ENCODE results near the gene SMOC2.
"Not testable (repeated sequence)": the region's sequence is repeated elsewhere in the genome, so short reads cannot be mapped to it uniquely, and the experiment has no call there.

The SMOC2 gene

DNA sequence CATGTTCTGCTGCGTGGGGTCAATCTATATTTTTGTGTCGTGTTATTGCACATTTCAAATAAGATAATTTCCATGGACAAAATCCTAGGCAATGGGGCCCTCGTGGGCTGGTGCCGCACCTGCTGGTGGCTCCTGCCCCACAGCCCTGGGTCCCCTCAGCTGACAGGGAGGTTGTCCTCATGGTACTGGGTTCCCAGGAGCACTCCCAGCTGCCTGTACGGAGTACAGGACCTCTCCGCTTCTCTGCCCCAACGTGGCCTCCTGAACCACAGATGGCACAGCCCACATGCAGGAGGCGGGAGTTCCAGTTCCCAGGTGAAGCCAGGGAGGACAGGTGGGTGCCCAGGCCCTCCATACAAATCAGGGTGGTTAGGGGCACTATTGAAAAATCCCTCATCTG is 243.5 kb downstream of the SMOC2 start:
- Histone ChIP-seq H3K27ac (no peak overlapping the region), H3K4me3 (no peak overlapping the region)

DNA sequence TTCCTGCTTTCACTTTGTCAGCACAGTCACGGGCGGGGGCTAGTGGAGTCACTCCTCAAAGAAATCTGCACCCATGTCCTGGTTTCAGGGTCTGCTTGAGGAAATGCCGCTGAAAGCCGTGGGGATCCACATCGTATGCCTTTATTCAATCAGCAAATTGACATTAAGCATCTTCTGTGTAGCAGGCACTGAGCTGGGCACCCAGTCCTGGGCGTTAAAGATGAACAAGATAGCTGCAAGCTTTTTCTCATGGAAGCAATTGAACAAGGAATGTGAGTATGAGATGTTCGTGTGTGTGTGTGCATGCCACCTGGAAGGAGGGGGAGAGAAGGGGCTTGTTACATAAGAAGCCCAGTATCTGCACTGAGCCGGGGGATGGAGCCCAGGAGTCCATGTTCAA is 243.9 kb downstream of the SMOC2 start:
- Histone ChIP-seq H3K27ac (no peak overlapping the region), H3K4me3 (no peak overlapping the region)

DNA sequence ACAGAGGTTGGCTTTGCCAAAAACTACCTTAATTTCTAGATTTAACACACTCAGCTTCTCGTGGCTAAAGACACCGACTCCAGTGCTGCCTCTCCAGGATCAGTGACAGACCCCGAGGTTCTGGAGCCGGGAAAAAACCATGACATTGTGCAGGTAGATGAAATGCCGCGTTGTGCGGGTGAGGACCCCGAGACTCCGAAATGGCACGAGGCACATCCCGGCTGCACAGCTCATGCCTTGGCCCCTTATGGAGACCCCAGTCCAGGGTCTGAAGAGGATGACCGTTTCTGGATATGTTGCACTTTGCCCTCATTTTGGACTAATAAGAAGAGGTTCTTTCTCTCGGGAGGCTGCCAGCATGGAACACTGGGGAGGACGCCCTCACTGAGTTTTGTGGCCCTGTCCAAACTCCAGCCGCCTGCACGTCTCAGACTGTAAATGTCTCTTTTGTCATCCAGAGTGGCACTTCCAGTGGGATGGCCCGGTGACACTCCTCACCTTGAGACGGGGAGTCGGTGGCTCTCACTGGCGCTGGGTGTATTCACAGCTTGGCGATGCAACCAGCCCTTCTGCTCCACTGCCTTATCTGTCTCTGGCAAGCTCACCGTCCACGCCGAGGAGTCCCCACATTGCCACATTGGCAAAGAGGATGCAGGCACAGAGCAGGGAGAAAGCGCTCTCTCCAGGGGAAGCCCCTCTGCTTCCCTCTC is 245.2 kb downstream of the SMOC2 start:
- H3K27ac ChIP-seq = no peak overlapping the region

DNA sequence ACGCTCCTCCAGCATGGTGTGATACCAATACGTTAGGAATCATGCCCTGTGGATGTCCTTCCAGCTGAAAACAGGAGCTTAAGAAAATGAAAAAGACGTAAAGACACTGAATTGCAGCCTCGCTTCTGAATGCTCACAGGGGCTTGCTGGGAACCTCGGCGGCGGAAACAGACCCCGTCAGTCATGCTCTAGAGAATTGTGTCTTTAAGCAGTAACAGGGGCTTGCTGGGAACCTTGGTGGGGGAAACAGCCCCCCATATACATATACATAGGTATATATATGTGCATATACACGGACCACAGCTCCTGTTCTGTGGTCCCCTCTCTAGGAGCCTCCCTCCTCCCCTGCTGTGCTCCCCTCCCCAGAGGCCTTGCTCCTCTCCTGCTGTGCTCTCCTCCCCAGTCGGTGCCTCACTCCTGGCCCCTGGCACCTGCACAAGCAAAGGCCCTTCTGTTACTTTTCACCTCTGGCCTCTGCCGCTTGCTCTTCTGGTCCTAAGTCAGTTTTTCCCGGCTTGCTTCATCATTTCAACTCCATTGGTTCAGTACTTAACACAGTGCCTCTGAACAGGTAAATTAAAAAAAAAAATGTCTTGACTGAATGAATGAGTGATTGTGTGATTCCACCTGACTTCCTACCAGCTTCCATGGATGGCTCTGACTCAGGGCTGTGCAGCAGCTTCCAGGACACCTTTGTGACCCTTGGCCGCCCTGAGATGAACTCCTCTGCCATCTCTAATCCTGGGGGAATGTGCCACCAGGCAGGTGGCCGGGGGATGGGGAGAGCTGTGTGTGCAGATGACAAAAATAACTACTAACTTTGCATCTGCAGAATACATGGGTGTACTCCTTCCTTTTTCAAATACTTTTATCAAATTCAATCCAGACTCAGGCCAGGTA is 246.1 kb downstream of the SMOC2 start:
- no peak overlapping the region for H3K27ac ChIP-seq
- no peak overlapping the region for H3K4me3 ChIP-seq

More for the DNA sequence above, 245.2 kb downstream of the SMOC2 start:
- H3K4me3 ChIP-seq = no peak overlapping the region

DNA sequence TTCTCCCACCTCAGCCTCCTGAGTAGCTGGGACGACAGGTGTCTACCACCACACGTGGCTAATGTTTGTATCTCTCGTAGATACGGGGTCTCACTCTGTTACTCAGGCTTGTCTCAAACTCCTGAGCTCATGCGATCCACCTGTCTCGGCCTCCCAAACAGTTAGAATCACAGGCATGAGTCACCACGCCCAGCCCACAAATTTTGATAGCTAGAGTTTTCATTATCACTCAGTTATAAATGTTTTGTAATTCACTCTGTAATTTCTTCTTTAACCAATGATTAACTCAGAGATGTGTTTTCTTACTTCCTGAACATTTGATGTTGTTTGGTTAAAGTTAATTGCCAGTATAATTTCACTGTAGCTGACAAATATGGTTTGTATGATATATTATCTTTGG is 249.3 kb downstream of the SMOC2 start:
- no peak overlapping the region for H3K4me3 ChIP-seq
- no peak overlapping the region for H3K27ac ChIP-seq

DNA sequence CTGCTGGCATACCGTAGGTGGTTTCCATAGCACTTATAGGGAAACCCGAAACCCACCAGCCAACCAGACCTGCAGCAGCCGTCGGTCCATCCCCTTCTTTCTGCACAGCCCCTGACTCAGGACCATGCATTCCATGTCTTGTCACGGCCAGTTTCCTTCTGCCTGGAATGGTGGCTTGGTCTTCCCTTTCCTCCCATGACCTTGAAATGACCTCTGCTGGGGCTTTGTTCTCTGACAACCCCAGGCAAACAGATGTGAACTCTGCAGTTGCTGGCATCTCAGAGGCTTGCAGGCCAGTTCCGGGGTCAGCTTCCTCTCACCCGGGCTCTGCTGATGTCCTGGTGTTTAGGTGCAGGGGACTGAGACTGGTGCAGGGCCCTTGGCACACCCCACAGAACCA is 250.8 kb downstream of the SMOC2 start:
- Histone ChIP-seq H3K27ac (no peak overlapping the region), H3K4me3 (no peak overlapping the region)

DNA sequence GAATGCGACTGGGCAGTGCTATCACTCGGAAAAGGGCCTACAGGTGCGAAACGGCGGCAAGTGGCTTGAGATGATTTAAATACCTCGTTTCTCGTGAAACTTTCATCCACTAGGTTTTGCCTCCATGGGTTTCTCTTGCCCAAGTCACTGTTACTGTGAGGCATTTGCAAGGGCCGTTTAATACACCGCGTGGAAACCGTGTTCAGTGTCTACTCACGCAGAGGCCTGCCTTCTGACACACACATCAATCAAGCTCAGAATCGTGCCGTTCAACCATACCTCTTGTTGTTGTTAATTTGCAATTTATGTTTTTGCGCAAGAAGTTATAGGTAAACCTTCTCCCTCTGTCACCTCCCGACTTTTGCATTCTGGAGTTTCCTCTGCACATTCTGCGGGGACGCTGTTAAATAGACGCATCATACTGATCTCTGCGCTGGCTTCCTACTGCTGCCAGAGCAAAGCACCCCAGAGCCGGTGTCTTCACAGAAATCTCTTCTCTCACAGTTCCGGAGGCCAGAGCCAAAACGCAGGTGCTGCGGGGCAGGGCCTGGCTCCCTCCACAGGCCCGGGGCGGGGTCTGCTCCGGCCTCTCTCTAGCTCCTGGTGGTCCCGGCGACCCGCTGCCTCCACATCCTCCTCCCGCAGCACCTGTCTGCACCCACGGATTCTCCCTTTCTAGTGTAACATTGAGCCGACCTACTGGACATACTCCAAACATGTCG is 251.4 kb downstream of the SMOC2 start:
- H3K27ac ChIP-seq = no peak overlapping the region
- no peak overlapping the region for H3K4me3 ChIP-seq

DNA sequence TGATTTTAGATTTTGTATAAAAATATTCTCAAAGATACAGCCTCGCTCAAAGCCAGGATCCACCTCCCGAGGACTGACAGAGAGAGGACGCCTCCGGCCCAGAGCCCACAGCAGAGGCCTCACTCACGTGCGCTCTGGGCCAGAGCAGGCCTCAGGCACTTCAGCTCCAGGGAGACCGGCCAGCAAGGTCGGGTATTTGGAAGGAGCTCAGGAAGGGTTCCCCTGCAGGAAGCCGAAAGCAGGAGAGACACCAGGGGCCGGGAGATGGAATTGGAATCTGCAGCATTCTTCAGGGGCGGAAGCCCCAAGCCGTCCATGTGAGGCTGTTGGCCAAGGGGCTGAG is 251.9 kb downstream of the SMOC2 start:
- not testable (repeated sequence) for H3K4me3 ChIP-seq, H3K27ac ChIP-seq

DNA sequence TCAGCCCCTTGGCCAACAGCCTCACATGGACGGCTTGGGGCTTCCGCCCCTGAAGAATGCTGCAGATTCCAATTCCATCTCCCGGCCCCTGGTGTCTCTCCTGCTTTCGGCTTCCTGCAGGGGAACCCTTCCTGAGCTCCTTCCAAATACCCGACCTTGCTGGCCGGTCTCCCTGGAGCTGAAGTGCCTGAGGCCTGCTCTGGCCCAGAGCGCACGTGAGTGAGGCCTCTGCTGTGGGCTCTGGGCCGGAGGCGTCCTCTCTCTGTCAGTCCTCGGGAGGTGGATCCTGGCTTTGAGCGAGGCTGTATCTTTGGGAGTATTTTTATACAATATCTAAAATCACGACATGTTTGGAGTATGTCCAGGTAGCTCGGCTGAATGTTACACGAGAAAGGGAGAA is 253.8 kb downstream of the SMOC2 start:
- H3K27ac ChIP-seq, H3K4me3 ChIP-seq: not testable (repeated sequence)

DNA sequence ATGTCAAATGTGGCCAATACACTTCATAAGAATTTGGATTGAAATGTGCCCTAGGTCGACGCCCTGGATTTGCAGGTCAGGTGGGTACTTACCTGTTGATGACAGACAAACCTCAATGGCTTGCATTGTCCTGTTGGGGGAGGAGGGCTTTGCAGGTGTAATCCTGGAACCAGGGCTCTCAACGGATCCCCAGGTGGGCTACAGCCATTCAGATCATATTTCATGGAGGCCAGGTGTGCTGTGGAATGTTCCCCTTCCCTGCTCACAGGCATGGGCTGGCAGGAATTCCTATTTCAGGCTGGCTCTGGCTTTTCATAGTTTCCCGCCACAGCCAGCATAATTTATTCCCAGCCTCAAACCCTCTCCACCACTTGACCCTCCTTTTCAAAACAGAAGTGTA is 254.7 kb downstream of the SMOC2 start:
- no peak overlapping the region for H3K27ac ChIP-seq
- H3K4me3 ChIP-seq = no peak overlapping the region

DNA sequence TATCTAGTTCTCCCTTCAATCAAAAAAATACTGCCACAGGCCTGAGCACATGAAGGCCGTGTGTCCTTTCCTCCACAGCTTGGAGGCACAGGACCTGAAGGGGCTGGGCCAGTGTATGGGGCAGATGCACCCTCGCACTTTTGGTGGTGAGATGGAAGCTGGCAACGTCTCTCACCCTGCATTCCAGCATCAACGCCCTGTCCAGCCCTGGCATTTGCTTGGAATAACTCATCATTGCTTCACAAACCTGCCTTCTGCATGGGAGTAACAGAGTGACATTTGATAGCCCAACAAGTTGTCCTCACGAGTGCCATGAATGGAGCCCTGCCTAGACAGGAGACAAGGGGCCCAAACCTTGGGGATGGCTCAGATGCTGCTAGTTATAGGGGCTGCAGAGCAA is 257.9 kb downstream of the SMOC2 start:
- Histone ChIP-seq H3K27ac (no peak overlapping the region), H3K4me3 (no peak overlapping the region)

DNA sequence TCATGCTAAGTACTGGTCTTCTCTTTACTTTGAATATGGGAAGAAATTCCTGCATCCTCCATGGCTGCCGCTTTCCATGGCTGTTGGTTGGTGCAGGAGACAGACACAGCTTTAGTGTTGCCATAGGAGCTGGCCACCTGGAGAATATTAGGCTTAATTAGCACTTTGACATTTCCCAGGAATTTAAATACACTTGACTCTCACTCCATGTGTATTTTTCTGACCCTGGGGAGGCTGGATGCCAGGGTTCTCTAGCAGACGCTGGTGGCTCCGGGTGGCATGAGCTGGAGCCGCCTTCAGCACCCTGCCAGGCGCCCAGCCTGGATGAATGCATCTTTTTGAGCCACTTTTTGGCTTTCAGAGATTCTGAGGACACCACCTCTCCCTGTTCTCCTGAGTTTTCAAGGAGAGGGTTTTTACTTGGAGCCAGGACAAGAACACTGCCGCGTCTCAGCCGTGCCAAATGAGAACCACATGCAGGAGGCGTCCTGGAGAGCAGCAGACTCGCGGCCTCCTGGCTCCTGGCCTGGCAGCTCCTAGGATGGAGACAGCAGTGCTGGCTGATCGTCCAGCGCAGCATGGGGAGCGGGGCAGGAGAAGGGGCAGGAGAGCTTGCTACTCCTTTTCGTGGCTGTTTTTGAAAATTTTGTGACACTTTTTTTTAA is 258.8 kb downstream of the SMOC2 start:
- Histone ChIP-seq H3K27ac (no peak overlapping the region), H3K4me3 (no peak overlapping the region)

DNA sequence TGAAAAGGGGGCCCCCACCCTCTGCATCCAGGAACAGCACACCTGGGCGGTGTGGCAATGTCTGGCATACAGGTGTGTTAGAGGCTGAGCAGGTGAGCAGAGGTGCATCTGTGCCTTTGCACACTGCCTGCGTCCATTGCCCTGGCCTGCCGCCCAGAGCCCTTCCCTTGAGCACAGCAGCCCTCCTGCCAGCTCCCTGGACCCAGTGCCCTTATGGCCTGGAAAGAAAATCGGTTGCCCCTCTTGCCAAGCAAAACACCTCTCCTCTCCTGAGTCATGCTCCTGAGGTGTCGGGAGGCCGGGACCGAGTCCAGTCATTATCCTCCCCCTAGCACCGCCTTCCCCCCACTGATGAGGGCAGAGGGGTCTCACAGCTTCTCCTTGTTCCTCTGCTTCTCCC is 259.9 kb downstream of the SMOC2 start:
- H3K4me3 ChIP-seq = no peak overlapping the region
- H3K27ac ChIP-seq = no peak overlapping the region

DNA sequence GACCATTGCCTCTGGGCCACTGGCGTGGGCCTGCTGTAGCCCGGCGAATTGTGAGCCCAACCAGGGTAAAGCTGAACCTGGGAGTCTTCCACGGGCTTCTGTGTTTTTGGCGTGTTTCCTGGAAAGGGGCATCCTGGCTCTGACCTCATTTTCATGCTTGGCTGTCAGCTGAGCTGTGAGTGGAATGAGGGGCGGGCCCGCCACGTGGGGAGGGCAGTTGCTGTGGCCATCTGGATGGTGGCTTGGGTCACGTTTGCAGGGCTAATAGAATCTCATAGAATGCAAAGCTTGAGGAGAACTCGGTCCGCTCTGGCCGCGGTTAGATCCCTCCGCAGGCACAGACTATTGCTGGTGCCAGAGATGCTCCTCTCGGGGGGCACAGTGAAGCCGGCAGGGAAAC is 263.0 kb downstream of the SMOC2 start:
- no peak overlapping the region for H3K27ac ChIP-seq

DNA sequence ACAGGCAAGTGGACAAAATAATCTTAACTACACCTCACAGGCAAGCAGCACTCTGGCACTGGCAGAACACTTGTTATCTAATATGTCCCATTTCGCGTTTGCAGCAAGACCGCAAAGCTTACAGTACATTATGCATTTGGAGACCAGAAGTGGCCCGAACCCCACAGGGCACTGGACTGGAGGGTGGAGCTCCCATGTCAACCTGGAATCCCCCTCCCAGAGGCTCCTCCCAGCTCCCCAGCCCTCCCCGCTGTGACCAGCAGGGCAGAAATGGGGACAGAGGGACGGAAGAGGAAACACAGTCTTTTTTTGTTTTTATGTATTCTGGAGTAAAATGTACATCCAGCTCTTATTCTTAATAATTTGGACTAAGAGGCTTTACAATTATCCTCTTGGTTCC is 263.7 kb downstream of the SMOC2 start:
- Histone ChIP-seq H3K4me3 (no peak overlapping the region), H3K27ac (no peak overlapping the region)

More for the DNA sequence above, 263.0 kb downstream of the SMOC2 start:
- H3K4me3 ChIP-seq = no peak overlapping the region

DNA sequence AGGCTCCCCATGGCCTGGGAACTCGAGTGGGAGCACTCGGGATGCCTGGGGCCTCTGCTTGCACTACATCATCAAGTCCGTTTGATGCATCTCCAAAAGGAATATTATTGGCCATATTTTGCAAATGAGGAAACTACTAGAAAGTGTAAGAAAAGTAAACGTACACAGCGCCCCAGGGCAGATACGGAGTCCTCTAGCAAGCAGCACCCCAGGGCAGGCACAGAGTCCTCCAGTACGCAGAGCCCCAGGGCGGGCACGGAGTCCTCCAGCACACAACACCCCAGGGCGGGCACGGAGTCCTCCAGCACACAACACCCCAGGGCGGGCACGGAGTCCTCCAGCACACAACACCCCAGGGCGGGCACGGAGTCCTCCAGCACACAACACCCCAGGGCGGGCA is 264.3 kb downstream of the SMOC2 start:
- H3K27ac ChIP-seq, H3K4me3 ChIP-seq: not testable (repeated sequence)

DNA sequence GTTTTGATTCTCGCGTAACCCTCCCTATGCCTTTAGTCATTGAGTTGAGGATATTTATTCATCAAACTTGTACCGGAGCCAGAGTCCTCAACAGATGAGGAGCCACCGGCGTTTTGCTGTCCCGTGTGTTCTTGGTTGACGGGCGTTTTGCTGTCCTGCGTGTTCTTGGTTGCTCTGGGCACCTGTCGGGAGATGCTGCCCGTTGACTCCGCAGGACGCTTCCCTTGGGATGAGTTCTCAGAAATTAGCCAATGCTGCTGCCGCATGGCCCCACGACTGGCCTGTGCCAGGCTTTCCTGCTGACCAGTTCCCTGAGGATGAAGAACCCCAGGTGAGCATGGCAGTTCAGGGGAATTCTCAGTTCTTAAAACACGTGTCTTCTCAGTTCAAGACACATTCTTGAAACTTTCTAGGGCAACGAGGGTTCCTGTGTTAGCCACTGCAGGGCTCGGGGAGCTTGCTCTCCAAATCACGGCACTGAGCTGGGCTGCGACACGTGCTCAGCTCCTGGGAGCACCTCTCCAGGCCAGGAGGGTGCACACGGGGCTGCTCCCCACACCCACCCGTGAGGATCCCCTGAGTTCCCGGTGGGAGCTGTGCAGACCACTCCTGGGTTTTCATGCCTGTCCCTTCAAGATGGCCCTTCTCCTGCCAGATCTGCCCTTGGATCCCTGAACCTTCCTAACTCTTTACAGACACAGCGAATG is 265.6 kb downstream of the SMOC2 start:
- Histone ChIP-seq H3K4me3 (no peak overlapping the region), H3K27ac (no peak overlapping the region)

DNA sequence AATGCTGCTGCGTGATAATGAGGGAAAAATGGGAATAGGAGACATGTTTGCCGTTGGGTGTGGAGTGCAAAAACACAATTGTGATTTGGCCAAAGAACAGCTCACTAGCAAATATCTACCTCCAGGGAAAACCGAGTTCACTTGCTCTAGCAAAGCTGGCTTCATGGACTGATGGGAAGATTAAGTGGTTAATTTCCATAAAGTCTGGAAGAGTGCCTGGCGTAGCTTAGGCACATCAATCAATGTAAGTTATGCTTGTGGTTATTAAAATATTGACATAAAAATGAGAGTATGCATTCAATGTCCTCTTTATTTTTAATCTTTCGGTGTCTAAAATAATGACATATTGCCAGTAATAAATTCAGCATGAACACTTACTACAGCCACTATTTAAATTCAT is 267.5 kb downstream of the SMOC2 start:
- Histone ChIP-seq H3K27ac (no peak overlapping the region), H3K4me3 (no peak overlapping the region)

DNA sequence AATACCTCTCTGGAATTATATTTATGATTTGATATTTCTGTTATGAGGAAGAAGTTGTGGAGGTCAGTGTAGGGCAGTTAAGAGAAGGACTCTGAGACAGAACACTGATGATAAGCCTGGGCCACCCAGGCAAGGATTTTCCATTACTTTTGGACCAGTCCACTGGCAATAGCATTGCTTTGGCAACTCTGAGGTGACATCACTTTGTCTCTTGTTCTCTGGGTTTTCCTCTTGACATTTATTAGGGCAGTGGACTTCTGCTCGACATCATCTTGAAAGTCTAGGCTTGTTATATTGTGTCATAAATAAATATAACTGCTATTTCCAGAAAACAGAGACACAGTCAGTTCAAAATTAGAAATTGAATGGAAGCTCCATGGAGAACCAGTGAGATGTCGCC is 268.0 kb downstream of the SMOC2 start:
- Histone ChIP-seq H3K4me3 (no peak overlapping the region), H3K27ac (no peak overlapping the region)

DNA sequence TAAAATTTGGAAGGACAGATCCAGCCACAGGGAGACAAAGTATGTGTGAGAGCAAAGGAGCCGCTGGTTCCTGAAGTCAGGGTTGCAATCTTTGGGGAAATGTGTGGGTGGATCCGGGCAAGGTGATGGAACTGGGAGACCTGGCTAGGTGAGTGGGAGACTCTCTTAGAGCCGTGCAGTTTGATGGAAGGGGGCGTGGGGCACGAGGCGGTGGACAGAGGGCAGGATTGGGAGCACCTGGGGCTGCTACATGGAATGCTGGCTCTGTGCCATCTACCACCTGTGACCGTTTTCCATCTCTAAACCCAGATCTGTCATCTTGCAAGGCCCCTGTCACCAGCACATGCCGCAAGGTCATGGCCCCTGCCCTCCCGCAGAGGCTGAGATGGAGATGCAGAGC is 268.4 kb downstream of the SMOC2 start:
- no peak overlapping the region for H3K4me3 ChIP-seq
- H3K27ac ChIP-seq = no peak overlapping the region
